Nephron progenitor cell (in vitro differentiated cells): ENCODE measurements around the gene FMNL3.
A peak's percentile ranks its signal among the peaks of the same experiment; 100 is the strongest.

Source experiments
- DNase-seq: peaks from one replicate; pipeline ENCODE4 v3.0.0; 2021
- H3K27ac Mint-ChIP-seq: 2 replicates; pipeline ENCODE4 v1.8.0; 2021; ENCODE audit warnings: mild to moderate bottlenecking, moderate library complexity, mixed read lengths
- H3K27me3 Mint-ChIP-seq: 2 replicates; pipeline ENCODE4 v1.8.0; 2021; ENCODE audit warnings: mild to moderate bottlenecking, low read depth, mixed read lengths; ENCODE audit not compliant: poor library complexity
- H3K36me3 Mint-ChIP-seq: 2 replicates; pipeline ENCODE4 v1.8.0; 2021; ENCODE audit warnings: low read depth, mixed read lengths
- H3K4me1 Mint-ChIP-seq: 2 replicates; pipeline ENCODE4 v1.8.0; 2021; ENCODE audit warnings: mixed read lengths
- H3K4me3 Mint-ChIP-seq: 2 replicates; pipeline ENCODE4 v1.8.0; 2021; ENCODE audit warnings: mild to moderate bottlenecking, moderate library complexity, mixed read lengths
- H3K9me3 Mint-ChIP-seq: 2 replicates; pipeline ENCODE4 v1.8.0; 2021; ENCODE audit warnings: mild to moderate bottlenecking, moderate library complexity, mixed read lengths
- CTCF ChIP-seq: fragments of 200-600 bp; sonication (generic); IDR thresholded peaks from 2 replicates; pipeline ENCODE4 v1.5.0; 2021; ENCODE audit warnings: antibody characterized with exemption

FMNL3 gene

DNA sequence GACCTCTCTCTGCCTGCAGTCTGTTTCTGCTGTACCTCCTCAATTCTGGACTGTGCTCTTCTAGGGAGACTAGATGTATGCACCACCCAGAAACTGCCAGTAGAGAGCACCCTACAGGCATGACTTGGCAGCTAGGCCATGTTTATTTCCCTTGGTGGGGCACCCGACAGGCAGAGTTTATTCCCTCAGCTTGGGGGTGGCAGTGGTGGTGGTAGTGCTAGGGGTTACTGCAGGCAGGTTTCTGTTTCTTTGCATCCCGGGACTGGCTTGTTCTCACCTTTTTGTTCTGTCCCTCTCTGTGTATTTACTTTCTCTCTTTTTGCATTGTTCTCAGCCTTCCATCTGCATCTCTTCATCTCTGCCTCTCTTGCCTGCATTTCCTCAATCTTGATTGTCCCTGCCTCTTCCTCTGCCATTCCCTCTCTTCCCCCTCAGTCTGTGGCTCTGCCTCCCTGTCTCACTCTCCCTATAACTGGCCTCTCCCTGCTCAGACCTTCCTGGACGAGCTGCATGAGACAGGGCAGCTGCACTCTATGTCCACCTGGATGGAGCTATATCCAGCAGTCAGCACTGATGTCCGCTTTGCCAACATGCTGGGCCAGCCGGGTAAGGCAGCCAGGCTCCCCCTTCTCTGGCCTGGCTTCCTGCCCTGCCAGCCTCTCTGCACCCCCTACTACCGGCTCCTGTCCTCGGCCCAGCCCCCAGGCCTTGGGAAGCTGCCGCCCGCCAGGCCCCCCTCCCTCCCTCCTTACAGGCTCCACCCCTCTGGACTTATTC lies 70.0 kb downstream of the FMNL3 start:
- Mint-ChIP-seq H3K4me1 (peaks cover 23% of the 10 kb centered on the region), H3K27me3 (no peaks in the 10 kb centered on the region), H3K27ac (peak overlapping the region; percentile 83), H3K9me3 (no peaks in the 10 kb centered on the region), H3K4me3 (no peak overlapping the region), H3K36me3 (peaks cover 11% of the 10 kb centered on the region)
- TF ChIP-seq CTCF = peak; percentile 57
- peak; percentile 46 for DNase-seq

DNA sequence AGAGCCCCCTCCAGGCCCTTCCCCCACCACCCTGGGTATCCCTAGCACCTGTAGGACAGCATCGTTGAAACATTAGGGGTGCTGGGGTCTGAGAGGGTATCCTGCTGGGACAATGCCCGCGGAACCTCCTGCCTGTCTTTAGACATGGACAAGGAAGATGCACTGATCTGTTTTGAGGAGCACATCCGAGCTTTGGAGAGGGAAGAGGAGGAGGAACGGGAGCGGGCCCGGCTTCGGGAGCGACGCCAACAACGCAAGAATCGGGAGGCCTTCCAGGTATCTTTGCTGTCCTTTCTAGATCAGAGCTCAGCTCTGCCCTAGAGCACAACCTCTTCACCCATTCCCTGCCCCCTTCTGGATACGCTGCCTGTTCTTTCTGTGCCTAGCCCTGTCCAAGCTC lies 70.6 kb downstream of the FMNL3 start:
- Mint-ChIP-seq H3K36me3 (peaks cover 11% of the 10 kb centered on the region), H3K27ac (peak overlapping the region; percentile 1), H3K27me3 (no peaks in the 10 kb centered on the region), H3K4me3 (no peak overlapping the region), H3K4me1 (peaks cover 23% of the 10 kb centered on the region), H3K9me3 (no peaks in the 10 kb centered on the region)
- no peak for DNase-seq
- no peak for TF ChIP-seq CTCF

- Mint-ChIP-seq H3K27me3 (no peaks in the 10 kb centered on the region), H3K9me3 (no peaks in the 10 kb centered on the region), H3K27ac (no peak overlapping the region), H3K4me1 (peaks cover 23% of the 10 kb centered on the region), H3K36me3 (peaks cover 8% of the 10 kb centered on the region), H3K4me3 (no peak overlapping the region)
- TF ChIP-seq CTCF = no peak
- DNase-seq = no peak
These were observed 71.5 kb downstream of the FMNL3 start for GRCh38 chr12:49635656-49636055.

DNA sequence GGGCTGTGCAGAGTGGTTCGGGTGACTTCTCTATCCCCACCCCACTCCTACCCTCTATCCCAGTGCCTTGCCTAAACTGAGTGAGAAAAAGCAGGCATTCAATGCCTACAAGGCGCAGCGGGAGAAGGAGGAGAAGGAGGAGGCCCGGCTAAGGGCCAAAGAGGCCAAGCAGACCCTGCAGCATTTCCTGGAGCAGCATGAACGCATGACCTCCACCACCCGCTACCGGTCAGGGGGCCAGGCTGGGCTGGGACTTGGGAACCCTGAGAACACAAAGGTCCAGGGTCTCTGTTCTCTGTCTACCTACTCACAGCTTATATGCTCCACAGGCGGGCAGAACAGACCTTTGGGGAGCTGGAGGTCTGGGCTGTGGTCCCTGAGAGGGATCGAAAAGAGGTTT lies 72.2 kb downstream of the FMNL3 start:
- Mint-ChIP-seq H3K4me1 (peaks cover 23% of the 10 kb centered on the region), H3K27me3 (no peaks in the 10 kb centered on the region), H3K4me3 (no peak overlapping the region), H3K36me3 (peaks cover 7% of the 10 kb centered on the region), H3K9me3 (no peaks in the 10 kb centered on the region), H3K27ac (peak overlapping the region; percentile 61)
- no peak for TF ChIP-seq CTCF
- no peak for DNase-seq

- peak overlapping the region; percentile 30 for H3K27ac Mint-ChIP-seq
These were observed 73.4 kb downstream of the FMNL3 start for GRCh38 chr12:49633703-49634345.

More at GRCh38 chr12:49633703-49634345, 73.4 kb downstream of the FMNL3 start:
- TF ChIP-seq CTCF = no peak
- Mint-ChIP-seq H3K36me3 (no peaks in the 10 kb centered on the region), H3K27me3 (peaks cover 4% of the 10 kb centered on the region), H3K4me1 (peaks cover 18% of the 10 kb centered on the region), H3K4me3 (no peak overlapping the region), H3K9me3 (no peaks in the 10 kb centered on the region)
- DNase-seq = no peak
